Activated B cell treated with CpG ODN at 0.5 μM for 24 hours (primary cell): ENCODE data around the gene THOC5. TPM values are rescaled to one million over a fixed set of nuclear protein-coding genes. Genes with fewer than 3 reads are reported as not detected.
A peak's percentile ranks its signal among the peaks of the same experiment; 100 is the strongest.

Source experiments
- ATAC-seq: fragments of 200-7000 bp; cut with Tn5 transposase; one replicate; pipeline ENCODE4 v1.10.0; 2021; ENCODE audit warnings: low read depth, mild to moderate bottlenecking, moderate library complexity
- CTCF ChIA-PET: fragments of 350-600 bp; sonication (Branson Sonifier 250); formaldehyde crosslinking; loops from one replicate; lab custom pipeline; 2021; ENCODE audit warnings: antibody characterized with exemption; lab: Charles Lee
- POLR2A ChIA-PET: fragments of 350-600 bp; sonication (Branson Sonifier 250); formaldehyde crosslinking; loops from one replicate; lab custom pipeline; 2021; ENCODE audit warnings: antibody characterized with exemption; lab: Charles Lee
- DNase-seq: peaks from one replicate; pipeline ENCODE4 v3.0.0; 2022
- H3K27ac Mint-ChIP-seq: one replicate; pipeline ENCODE4 v1.8.0; 2020; ENCODE audit warnings: mixed read lengths
- H3K27me3 Mint-ChIP-seq: one replicate; pipeline ENCODE4 v1.8.0; 2021; ENCODE audit warnings: mixed read lengths
- H3K36me3 Mint-ChIP-seq: one replicate; pipeline ENCODE4 v1.8.0; 2021; ENCODE audit warnings: low read depth, mixed read lengths
- H3K4me1 Mint-ChIP-seq: one replicate; pipeline ENCODE4 v1.8.0; 2021; ENCODE audit warnings: mixed read lengths
- H3K4me3 Mint-ChIP-seq: one replicate; pipeline ENCODE4 v1.8.0; 2020; ENCODE audit warnings: mild to moderate bottlenecking, mixed read lengths
- H3K9me3 Mint-ChIP-seq: one replicate; pipeline ENCODE4 v1.8.0; 2020; ENCODE audit warnings: mixed read lengths
- intact Hi-C: fragments of 100-400 bp; cut with micrococcal nuclease; formaldehyde crosslinking; loops from one replicate; pipeline ENCODE4 v1.15.1; 2024
- total RNA-seq: library from RNA; stranded (reverse); gene quantifications from 2 replicates; pipeline ENCODE4 v1.2.3, GENCODE V29; 2022
- TF ChIP-seq, protein P1 (sequence below): fragments of 200-600 bp; IDR thresholded peaks from one replicate; pipeline ENCODE4 v1.8.0; 2022; ENCODE audit warnings: antibody characterized with exemption, mild to moderate bottlenecking

Gene THOC5
- total RNA-seq, 1 donor from 2014 or later = 44.1 TPM

DNA sequence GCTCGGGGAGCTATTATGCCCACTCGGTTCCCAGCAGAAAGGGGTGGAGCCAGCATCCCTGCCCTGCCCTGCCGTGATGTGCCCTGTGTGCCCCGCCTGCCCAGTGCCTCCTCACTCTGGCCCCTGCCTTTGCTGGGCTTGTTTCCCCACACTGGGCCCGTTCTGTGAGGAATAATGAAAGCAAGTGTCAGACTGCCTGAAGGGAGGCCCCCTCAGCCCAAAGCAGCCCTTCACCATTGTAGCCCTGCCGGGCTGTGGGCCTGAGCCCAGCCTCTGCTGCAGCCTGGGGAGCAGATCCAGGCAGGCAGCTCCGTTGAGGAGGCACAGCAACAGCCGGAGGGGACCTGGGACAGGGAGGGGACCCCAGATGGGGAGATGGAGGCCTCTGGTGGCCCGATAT is 93.8 kb downstream of the THOC5 start:
- intact Hi-C loops = no loop called here
- CTCF ChIA-PET = no interaction called here

DNA sequence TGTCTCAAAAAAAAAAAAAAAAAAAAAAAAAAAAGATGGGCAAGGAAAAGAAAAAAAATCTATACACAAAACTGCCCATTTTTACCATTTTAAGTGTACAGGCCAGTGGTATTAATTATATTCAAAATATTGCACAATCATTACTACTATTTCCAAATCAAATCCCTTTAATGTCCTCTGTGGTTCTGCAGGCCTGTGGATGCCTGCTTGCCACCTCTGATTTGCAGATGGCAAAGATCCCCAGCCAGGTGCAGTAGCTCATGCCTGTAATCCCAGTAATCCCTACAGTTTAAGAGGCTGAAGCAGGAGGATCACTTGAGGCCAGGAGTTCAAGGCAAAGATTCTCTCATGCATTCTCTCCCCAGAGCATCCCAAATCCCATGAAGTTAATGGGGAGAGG is 95.0 kb downstream of the THOC5 start:
- H3K4me3 Mint-ChIP-seq = no peak overlapping the region

More for the DNA sequence above, 93.8 kb downstream of the THOC5 start:
- no peaks in the 10 kb centered on the region for H3K4me1 Mint-ChIP-seq
- ATAC-seq (no peak), DNase-seq (no peak)
- TF ChIP-seq, protein P1, sequence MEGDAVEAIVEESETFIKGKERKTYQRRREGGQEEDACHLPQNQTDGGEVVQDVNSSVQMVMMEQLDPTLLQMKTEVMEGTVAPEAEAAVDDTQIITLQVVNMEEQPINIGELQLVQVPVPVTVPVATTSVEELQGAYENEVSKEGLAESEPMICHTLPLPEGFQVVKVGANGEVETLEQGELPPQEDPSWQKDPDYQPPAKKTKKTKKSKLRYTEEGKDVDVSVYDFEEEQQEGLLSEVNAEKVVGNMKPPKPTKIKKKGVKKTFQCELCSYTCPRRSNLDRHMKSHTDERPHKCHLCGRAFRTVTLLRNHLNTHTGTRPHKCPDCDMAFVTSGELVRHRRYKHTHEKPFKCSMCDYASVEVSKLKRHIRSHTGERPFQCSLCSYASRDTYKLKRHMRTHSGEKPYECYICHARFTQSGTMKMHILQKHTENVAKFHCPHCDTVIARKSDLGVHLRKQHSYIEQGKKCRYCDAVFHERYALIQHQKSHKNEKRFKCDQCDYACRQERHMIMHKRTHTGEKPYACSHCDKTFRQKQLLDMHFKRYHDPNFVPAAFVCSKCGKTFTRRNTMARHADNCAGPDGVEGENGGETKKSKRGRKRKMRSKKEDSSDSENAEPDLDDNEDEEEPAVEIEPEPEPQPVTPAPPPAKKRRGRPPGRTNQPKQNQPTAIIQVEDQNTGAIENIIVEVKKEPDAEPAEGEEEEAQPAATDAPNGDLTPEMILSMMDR = no peak
- no peak overlapping the region for H3K27ac Mint-ChIP-seq
- POLR2A ChIA-PET = no interaction called here
- H3K9me3 Mint-ChIP-seq = no peaks in the 10 kb centered on the region
- H3K27me3 Mint-ChIP-seq = no peaks in the 10 kb centered on the region
- no peak overlapping the region for H3K4me3 Mint-ChIP-seq
- H3K36me3 Mint-ChIP-seq = no peaks in the 10 kb centered on the region

DNA sequence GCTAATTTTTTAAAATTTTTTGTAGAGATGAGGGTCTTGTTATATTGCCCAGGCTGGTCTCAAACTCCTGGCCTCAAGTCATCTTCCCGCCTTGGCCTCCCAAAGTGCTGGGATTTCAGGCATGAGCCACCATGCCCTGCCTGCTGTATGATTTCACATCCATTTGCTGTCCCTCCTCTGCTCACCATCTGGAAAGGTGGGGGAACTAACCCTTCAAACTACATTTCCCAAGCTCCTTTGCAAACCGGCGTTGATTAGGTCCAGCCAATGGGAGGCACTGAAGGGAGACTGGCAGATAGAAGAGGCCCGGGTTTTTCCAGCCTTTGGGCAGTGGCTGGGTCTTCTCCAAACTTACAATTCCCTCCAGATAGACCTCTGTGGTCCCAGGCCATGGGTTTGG is 95.8 kb downstream of the THOC5 start:
- TF ChIP-seq, protein P1 = no peak
- H3K27ac Mint-ChIP-seq = no peak overlapping the region
- no peaks in the 10 kb centered on the region for H3K9me3 Mint-ChIP-seq
- H3K4me1 Mint-ChIP-seq = no peaks in the 10 kb centered on the region
- no peak overlapping the region for H3K4me3 Mint-ChIP-seq
- intact Hi-C loops = no loop called here
- no peaks in the 10 kb centered on the region for H3K36me3 Mint-ChIP-seq
- peak; percentile 69 for ATAC-seq
- POLR2A ChIA-PET = interaction anchor here (0.6 to 1.0 kb wide), 2 partner anchors 32 to 72 kb away, joined by 3 read pairs; no protein-coding TSS in a partner anchor
- DNase-seq = no peak
- CTCF ChIA-PET = no interaction called here
- H3K27me3 Mint-ChIP-seq = no peaks in the 10 kb centered on the region

More for the DNA sequence above, 95.0 kb downstream of the THOC5 start:
- H3K4me1 Mint-ChIP-seq = no peaks in the 10 kb centered on the region
- intact Hi-C loops = no loop called here
- CTCF ChIA-PET = no interaction called here
- POLR2A ChIA-PET = no interaction called here
- H3K36me3 Mint-ChIP-seq = no peaks in the 10 kb centered on the region
- ATAC-seq (no peak), DNase-seq (no peak)
- no peaks in the 10 kb centered on the region for H3K27me3 Mint-ChIP-seq
- no peak overlapping the region for H3K27ac Mint-ChIP-seq
- TF ChIP-seq, protein P1 = no peak
- H3K9me3 Mint-ChIP-seq = no peaks in the 10 kb centered on the region

DNA sequence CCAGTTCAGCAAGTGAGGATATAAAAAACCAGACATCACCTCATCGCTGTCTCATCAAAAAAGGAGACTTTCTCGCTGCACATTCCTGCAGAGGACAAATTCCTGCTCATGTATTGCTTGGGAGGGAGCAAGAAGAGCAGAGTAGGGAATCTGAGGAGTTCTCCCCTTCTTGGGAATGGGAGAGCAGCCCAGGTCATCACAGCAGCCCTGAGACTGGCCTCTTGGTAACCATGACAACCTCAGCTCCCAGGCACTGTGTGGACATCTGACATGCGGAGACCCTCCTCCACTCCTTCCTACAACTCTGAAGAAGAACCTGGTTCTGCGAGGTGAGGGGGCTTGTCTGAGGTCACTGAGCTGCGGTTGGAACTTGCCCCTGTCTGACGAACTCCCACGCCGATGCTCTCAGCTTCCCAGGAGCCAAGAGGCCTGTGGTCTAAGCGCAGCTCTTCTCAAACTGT is 97.3 kb downstream of the THOC5 start:
- H3K4me3 Mint-ChIP-seq = no peak overlapping the region
- TF ChIP-seq, protein P1 = no peak
- H3K27me3 Mint-ChIP-seq = no peaks in the 10 kb centered on the region
- no peaks in the 10 kb centered on the region for H3K4me1 Mint-ChIP-seq
- intact Hi-C loops = no loop called here
- ChIA-PET CTCF (no interaction called here), POLR2A (no interaction called here)
- no peak for DNase-seq
- no peaks in the 10 kb centered on the region for H3K36me3 Mint-ChIP-seq
- no peak overlapping the region for H3K27ac Mint-ChIP-seq
- no peak for ATAC-seq
- no peaks in the 10 kb centered on the region for H3K9me3 Mint-ChIP-seq

Other genes starting within 250 kb of the THOC5 start
- not detected in 2 replicates for gene GAS2L1, start 247.1 kb downstream of the THOC5 start, total RNA-seq
- 0.98 and 1.0 TPM in 2 replicates for gene RASL10A, start 238.1 kb downstream of the THOC5 start, total RNA-seq
- 120 and 132 TPM in 2 replicates for gene AP1B1, start 165.2 kb downstream of the THOC5 start, total RNA-seq
- gene RFPL1, start 115.2 kb downstream of the THOC5 start, total RNA-seq = not detected in 2 replicates
- 0.15 and 0.20 TPM in 2 replicates for gene NEFH, start 73.5 kb downstream of the THOC5 start, total RNA-seq
- 27.2 and 29.5 TPM in 2 replicates for gene NIPSNAP1, start 27.4 kb upstream of the THOC5 start, total RNA-seq
- 30.3 and 32.3 TPM in 2 replicates for gene NF2, start 49.9 kb upstream of the THOC5 start, total RNA-seq
- gene CABP7, start 166.2 kb upstream of the THOC5 start, total RNA-seq = 0.07 TPM in 1 of 2 replicates, not detected in the other
- 19.2 and 22.6 TPM in 2 replicates for gene ZMAT5, start 213.2 kb upstream of the THOC5 start, total RNA-seq
- gene UQCR10, start 213.6 kb upstream of the THOC5 start, total RNA-seq = 68.1 and 81.7 TPM in 2 replicates